HepG2 (cell line): Measurements from ENCODE around the gene DUSP12. TPM values are rescaled to one million over a fixed set of nuclear protein-coding genes. Genes with fewer than 3 reads are reported as not detected.

Source experiments
- ATAC-seq: fragments of 200-7000 bp; cut with Tn5 transposase; 3 replicates; pipeline ENCODE4 v1.9.1; 2020; ENCODE audit warnings: mild to moderate bottlenecking, moderate library complexity
- BruUV-seq: library from RNA; stranded (reverse); fragments of 400-500 nt; replicated peaks from 2 replicates; lab custom pipeline; 2021; lab: Mats Ljungman, UMichigan
- CTCF ChIA-PET: fragments of 300-600 bp; formaldehyde crosslinking; extraction: SDS; loops from one replicate; lab custom pipeline; 2021; ENCODE audit warnings: low total read pairs, inconsistent platforms, low intra/inter-chr PET ratio; lab: Yijun Ruan, JAX
- POLR2A ChIA-PET: fragments of 350-600 bp; sonication (Branson Sonifier 250); formaldehyde crosslinking; loops from one replicate; lab custom pipeline; 2020; ENCODE audit warnings: antibody characterized with exemption, inconsistent platforms; lab: Yijun Ruan, JAX
- DNase-seq: peaks from one replicate; pipeline ENCODE4 v3.0.0-alpha.2; 2015; ENCODE audit warnings: low spot score
- FAIRE-seq: peaks from 3 replicates; lab custom pipeline; 2011; peaks lifted over from hg19 to GRCh38; lab: Jason Lieb, UNC
- H2AFZ ChIP-seq: one replicate; pipeline ENCODE4 v1.6.1; 2011; ENCODE audit warnings: low read length, inconsistent platforms
- H3K27ac ChIP-seq: fragments of 300-600 bp; 3 replicates; pipeline ENCODE4 v1.8.0; 2011; ENCODE audit warnings: mixed run types, mild to moderate bottlenecking, mixed read lengths, low read length, inconsistent platforms; ENCODE audit not compliant: insufficient read depth; ENCODE audit errors: extremely low read length
- H3K27me3 ChIP-seq, 2 experiments: fragments of 200-600 bp in 1 of 2; 2 replicates in 1 of 2; 3 replicates in 1 of 2; pipeline versions ENCODE4 v1.6.0 to v1.8.0; 2011; ENCODE audit warnings: low read length in 2 of 2, mild to moderate bottlenecking in 2 of 2, moderate library complexity in 2 of 2, inconsistent platforms in 1 of 2; ENCODE audit not compliant: insufficient read depth in 2 of 2, control insufficient read depth in 1 of 2
- H3K36me3 ChIP-seq, 2 experiments: fragments of 200-600 bp in 1 of 2; replicated peaks in 1 of 2; 2 replicates in 1 of 2; 3 replicates in 1 of 2; pipeline versions ENCODE4 v1.5.1 to v1.8.0; 2011; ENCODE audit warnings: low read length in 2 of 2, inconsistent platforms in 1 of 2; ENCODE audit not compliant: insufficient read depth in 2 of 2, control insufficient read depth in 1 of 2
- H3K4me1 ChIP-seq: 2 replicates; pipeline ENCODE4 v1.5.1; 2012; ENCODE audit warnings: low read length, inconsistent platforms; ENCODE audit not compliant: insufficient read depth
- H3K4me2 ChIP-seq: 2 replicates; pipeline ENCODE4 v1.6.0; 2011; ENCODE audit warnings: low read depth, low read length, inconsistent platforms
- H3K4me3 ChIP-seq, 3 experiments: fragments of 200-600 bp in 1 of 3; sonication (generic), shearing (Covaris generic) in 1 of 3; replicated peaks in 1 of 3; 2 replicates each; pipeline ENCODE4 v1.5.1; 2011 to 2016; ENCODE audit warnings: low read length in 3 of 3, inconsistent platforms in 2 of 3, low read depth in 2 of 3, mild to moderate bottlenecking in 2 of 3, control low read depth in 1 of 3, mixed read lengths in 1 of 3; ENCODE audit not compliant: insufficient read depth in 1 of 3
- H3K79me2 ChIP-seq: one replicate; pipeline ENCODE4 v1.6.1; 2011; ENCODE audit warnings: low read length, inconsistent platforms; ENCODE audit not compliant: insufficient read depth
- H3K9ac ChIP-seq: 2 replicates; pipeline ENCODE4 v1.6.0; 2011; ENCODE audit warnings: mild to moderate bottlenecking, low read depth, low read length, inconsistent platforms; ENCODE audit not compliant: insufficient read depth
- H3K9me3 ChIP-seq: 2 replicates; pipeline ENCODE4 v1.5.1; 2012; ENCODE audit warnings: mild to moderate bottlenecking, low read length
- H4K20me1 ChIP-seq: 2 replicates; pipeline ENCODE4 v1.6.0; 2011; ENCODE audit warnings: inconsistent platforms, mild to moderate bottlenecking, low read length, moderate library complexity; ENCODE audit not compliant: insufficient read depth
- HOXA9 ChIP-seq: sonication (generic); formaldehyde crosslinking; IDR thresholded peaks from 2 replicates; pipeline ENCODE4 v1.8.1; 2022; ENCODE audit warnings: missing genetic modification reagents, mild to moderate bottlenecking, moderate library complexity, borderline replicate concordance
- JUNB ChIP-seq: sonication (generic); formaldehyde crosslinking; IDR thresholded peaks from 2 replicates; pipeline ENCODE4 v1.8.0; 2022; ENCODE audit warnings: missing genetic modification reagents, mild to moderate bottlenecking, borderline replicate concordance
- MATR3 ChIP-seq: sonication (generic); formaldehyde crosslinking; IDR thresholded peaks from 2 replicates; pipeline ENCODE4 v1.4.0; 2020; ENCODE audit warnings: missing genetic modification reagents
- RAD21 ChIP-seq: fragments of 450-650 bp; formaldehyde crosslinking; IDR thresholded peaks from 2 replicates; pipeline ENCODE4 v1.5.0; 2020; ENCODE audit warnings: mild to moderate bottlenecking
- SIX1 ChIP-seq: sonication (generic); formaldehyde crosslinking; IDR thresholded peaks from 2 replicates; pipeline ENCODE4 v1.4.0; 2020; ENCODE audit warnings: missing genetic modification reagents, borderline replicate concordance
- SMC3 ChIP-seq: IDR thresholded peaks from 2 replicates; pipeline ENCODE4 v1.6.1; 2011; ENCODE audit warnings: low read length, improper control_type of control experiment
- SOX13 ChIP-seq, 3 experiments: fragments of 450-650 bp in 1 of 3; sonication (generic) in 1 of 3; formaldehyde crosslinking in 1 of 3; IDR thresholded peaks in 2 of 3; conservative IDR thresholded peaks in 1 of 3; 2 replicates each; pipeline versions ENCODE4 v1.5.0 to v1.6.1; 2016 to 2020; ENCODE audit warnings: antibody characterized with exemption in 1 of 3, mild to moderate bottlenecking in 1 of 3, missing compliant biosample characterization in 1 of 3, missing genetic modification reagents in 1 of 3, moderate library complexity in 1 of 3
- STAG1 ChIP-seq: sonication (generic); formaldehyde crosslinking; IDR thresholded peaks from 2 replicates; pipeline ENCODE4 v1.4.0; 2020; ENCODE audit warnings: missing genetic modification reagents
- ZC3H4 ChIP-seq: sonication (generic); formaldehyde crosslinking; IDR thresholded peaks from 2 replicates; pipeline ENCODE4 v1.4.0; 2020; ENCODE audit warnings: missing genetic modification reagents, borderline replicate concordance
- WGBS: methylation state at CpG from one replicate; pipeline ENCODE4 v1.1.6; 2017; ENCODE audit warnings: low lambda C conversion rate; 5-methylcytosine and 5-hydroxymethylcytosine counted together
- in situ Hi-C: cut with HindIII; loops from 2 replicates; pipeline ENCODE4 v1.10.0; 2017; ENCODE audit warnings: low pct_unique_long_range_greater_than_20kb; ENCODE audit not compliant: extremely low pct_ligation_motif_present
- intact Hi-C: fragments of 100-400 bp; cut with micrococcal nuclease; formaldehyde crosslinking; loops from one replicate; pipeline ENCODE4 v1.10.0; 2022; ENCODE audit not compliant: unreplicated experiment
- polyA plus RNA-seq, 8 experiments: library from polyadenylated mRNA; depleted of rRNA in 3 of 8; stranded (reverse) in 7 of 8; unstranded in 1 of 8; fragments of >200 nt; fragmentation: Illumina TruSeq in 4 of 8; extraction: Trizol in 4 of 8; gene quantifications; 2 replicates each; pipeline versions ENCODE4 v1.2.1 to v1.2.3, GENCODE V29; 2011 to 2016; ENCODE audit warnings: low read depth in 4 of 8, missing spikeins in 1 of 8, mixed read lengths in 1 of 8; ENCODE audit not compliant: insufficient read depth in 1 of 8
- total RNA-seq, 5 experiments: library from RNA; depleted of rRNA; stranded (reverse); fragments of >200 nt; fragmentation: Illumina TruSeq; extraction: Trizol; gene quantifications; 2 replicates each; pipeline ENCODE4 v1.2.3, GENCODE V29; 2016; ENCODE audit warnings: low read depth in 1 of 5
- TF ChIP-seq, protein P1 (sequence below): sonication (generic); formaldehyde crosslinking; IDR thresholded peaks from 2 replicates; pipeline ENCODE4 v1.4.0; 2020; ENCODE audit warnings: missing genetic modification reagents
- TF ChIP-seq, protein P2 (sequence below): fragments of 450-650 bp; IDR thresholded peaks from 2 replicates; pipeline ENCODE4 v1.6.1; 2016
- TF ChIP-seq, protein P3 (sequence below): sonication (generic); formaldehyde crosslinking; IDR thresholded peaks from 2 replicates; pipeline ENCODE4 v1.5.0; 2020; ENCODE audit warnings: missing genetic modification reagents, mild to moderate bottlenecking, borderline replicate concordance

Gene DUSP12
- total and polyA plus RNA-seq, 2 of the 13 experiments (the other 11 are each of a cell fraction or from before 2014, with no cell fraction given): 36.7 to 37.1 TPM

DNA sequence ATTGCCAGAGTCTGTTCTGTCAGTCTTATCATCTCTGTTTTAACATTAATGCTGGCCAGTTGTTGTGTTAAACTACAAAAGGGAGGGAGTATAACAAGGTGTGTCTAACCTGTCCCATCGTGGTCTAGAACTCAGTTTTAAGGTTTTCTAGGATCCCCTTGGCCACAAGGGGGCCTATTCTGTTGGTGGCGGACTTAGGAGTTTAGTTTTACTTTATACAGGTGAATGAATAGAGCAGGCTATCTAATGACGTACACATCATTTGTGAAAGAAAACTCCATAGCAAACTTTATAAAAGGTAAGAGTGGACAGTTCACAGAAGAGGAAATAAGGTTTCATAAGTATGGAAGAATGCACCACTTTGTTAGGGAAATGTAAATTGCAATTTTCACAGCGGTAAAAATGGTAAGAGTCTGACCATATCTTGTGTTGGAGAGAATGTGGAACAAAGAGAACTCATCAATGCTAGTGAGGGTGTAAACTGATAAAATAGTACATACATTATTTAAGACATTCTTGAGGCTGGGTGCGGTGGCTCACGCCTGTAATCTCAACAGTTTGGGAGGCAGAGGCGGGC, 14.0 kb downstream of the DUSP12 start (continued):
- no peak for TF ChIP-seq RAD21
- peak; percentile 43 for TF ChIP-seq STAG1
- TF ChIP-seq, protein P1, sequence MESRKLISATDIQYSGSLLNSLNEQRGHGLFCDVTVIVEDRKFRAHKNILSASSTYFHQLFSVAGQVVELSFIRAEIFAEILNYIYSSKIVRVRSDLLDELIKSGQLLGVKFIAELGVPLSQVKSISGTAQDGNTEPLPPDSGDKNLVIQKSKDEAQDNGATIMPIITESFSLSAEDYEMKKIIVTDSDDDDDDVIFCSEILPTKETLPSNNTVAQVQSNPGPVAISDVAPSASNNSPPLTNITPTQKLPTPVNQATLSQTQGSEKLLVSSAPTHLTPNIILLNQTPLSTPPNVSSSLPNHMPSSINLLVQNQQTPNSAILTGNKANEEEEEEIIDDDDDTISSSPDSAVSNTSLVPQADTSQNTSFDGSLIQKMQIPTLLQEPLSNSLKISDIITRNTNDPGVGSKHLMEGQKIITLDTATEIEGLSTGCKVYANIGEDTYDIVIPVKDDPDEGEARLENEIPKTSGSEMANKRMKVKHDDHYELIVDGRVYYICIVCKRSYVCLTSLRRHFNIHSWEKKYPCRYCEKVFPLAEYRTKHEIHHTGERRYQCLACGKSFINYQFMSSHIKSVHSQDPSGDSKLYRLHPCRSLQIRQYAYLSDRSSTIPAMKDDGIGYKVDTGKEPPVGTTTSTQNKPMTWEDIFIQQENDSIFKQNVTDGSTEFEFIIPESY (CRISPR knock-in tag): peak; percentile 6; the same call in 1 of the 2 replicates
- TF ChIP-seq SMC3: peak; percentile 46; the same call in 1 of the 2 replicates
- TF ChIP-seq, all 625 proteins: peak for 8

DNA sequence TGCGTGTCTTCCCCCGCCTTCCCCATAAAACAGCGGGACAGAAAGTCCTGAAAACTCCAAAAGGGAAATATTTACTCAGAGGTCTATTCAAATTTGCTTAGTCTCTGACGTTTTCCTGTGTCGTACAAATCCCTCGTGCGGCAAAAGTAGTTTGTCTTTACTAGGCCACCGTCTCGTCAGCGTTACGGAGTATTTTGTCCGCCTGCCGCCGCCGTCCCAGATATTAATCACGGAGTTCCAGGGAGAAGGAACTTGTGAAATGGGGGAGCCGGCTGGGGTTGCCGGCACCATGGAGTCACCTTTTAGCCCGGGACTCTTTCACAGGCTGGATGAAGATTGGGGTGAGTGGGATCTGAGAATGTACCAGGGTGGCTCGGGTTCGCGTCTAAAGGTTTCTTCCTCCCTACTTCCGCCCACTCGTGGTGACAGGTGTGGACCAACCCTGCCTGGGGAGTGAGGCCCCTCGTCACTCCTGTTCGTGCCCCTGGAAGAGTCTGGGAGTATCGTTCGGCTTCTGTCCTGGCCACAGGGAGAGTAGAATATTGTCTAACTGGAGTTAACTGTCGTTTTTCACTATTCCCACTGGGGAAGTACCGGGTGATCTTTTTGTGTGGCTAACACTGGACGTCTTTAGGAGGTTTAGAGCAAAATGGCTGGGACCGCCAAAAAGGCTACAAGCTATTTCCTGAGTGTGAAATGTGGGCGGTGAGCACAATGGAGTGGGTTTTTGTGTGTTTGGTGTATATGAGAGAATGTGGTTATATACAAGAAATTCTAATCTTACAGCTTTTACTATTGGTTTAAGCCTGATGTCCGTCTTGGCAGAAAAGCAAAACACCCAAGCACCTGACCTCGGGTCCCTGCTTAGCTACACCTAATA, 16.8 kb downstream of the DUSP12 start, which contains the start of gene ATF6:
ATF6 (plus strand) TSS at position 219 of the 880 bp plus-strand sequence; CDS start at position 260, 41 bp downstream.
- no peaks in the 10 kb centered on the region for H3K9me3 ChIP-seq
- ChIA-PET POLR2A (interaction anchor here (1.0 kb wide), 1 partner anchor 17 kb away, joined by 3 read pairs; the partner anchor contains the start of gene DUSP12), CTCF (no interaction called here)
- peak within 1 kb of the TSS; percentile 95 for H3K9ac ChIP-seq
- H3K27me3 ChIP-seq: no peaks in the 10 kb centered on the region; a peak in 2 of 5 replicates
- intact Hi-C loops: no loop called here
- H3K27ac ChIP-seq: peak within 1 kb of the TSS; percentile 87
- H3K4me2 ChIP-seq: peak within 1 kb of the TSS; percentile 80
- peaks cover 33% of the 10 kb centered on the region for H3K79me2 ChIP-seq
- H2AFZ ChIP-seq: peak within 1 kb of the TSS; percentile 79
- in situ Hi-C loops: no loop called here
- FAIRE-seq (peak; percentile 88), DNase-seq (peak; percentile 93), ATAC-seq (peak; percentile 77)
- WGBS: 1% methylated on average over 35 of the region's 35 CpGs
- H3K4me3 ChIP-seq: peak within 1 kb of the TSS; percentile 89 to 98 (median 94)
- H3K4me1 ChIP-seq: peaks cover 25% of the 10 kb centered on the region
- no peaks in the 10 kb centered on the region for H4K20me1 ChIP-seq
- H3K36me3 ChIP-seq: no peaks in the 10 kb centered on the region
- TSS peak; percentile 69 for BruUV-seq
- TF ChIP-seq SIX1 (CRISPR knock-in tag) (no peak), MATR3 (CRISPR knock-in tag) (no peak), ZC3H4 (CRISPR knock-in tag) (no peak), HOXA9 (CRISPR knock-in tag) (no peak), SOX13 (IDR thresholded peaks at IDR 0.05) (no peak), SOX13 (CRISPR knock-in tag; conservative IDR thresholded peaks at IDR 0.05 in 1 of 2, IDR thresholded peaks at IDR 0.05 in 1 of 2) (peak in 1 of 2 experiments; percentile 71; a peak in 2 of 4 replicates), JUNB (CRISPR knock-in tag) (no peak)
- TF ChIP-seq, protein P2, sequence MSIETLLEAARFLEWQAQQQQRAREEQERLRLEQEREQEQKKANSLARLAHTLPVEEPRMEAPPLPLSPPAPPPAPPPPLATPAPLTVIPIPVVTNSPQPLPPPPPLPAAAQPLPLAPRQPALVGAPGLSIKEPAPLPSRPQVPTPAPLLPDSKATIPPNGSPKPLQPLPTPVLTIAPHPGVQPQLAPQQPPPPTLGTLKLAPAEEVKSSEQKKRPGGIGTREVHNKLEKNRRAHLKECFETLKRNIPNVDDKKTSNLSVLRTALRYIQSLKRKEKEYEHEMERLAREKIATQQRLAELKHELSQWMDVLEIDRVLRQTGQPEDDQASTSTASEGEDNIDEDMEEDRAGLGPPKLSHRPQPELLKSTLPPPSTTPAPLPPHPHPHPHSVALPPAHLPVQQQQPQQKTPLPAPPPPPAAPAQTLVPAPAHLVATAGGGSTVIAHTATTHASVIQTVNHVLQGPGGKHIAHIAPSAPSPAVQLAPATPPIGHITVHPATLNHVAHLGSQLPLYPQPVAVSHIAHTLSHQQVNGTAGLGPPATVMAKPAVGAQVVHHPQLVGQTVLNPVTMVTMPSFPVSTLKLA: peak; percentile 41
- TF ChIP-seq, protein P3, sequence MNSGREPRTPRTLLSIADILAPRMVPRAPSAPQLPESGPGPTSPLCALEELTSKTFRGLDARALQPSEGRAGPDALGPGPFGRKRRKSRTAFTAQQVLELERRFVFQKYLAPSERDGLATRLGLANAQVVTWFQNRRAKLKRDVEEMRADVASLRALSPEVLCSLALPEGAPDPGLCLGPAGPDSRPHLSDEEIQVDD (CRISPR knock-in tag): no peak
